ENCODE data around the gene PINLYP. TPM values are rescaled to one million over a fixed set of nuclear protein-coding genes. Genes with fewer than 3 reads are reported as not detected.

Gene PINLYP
- total and polyA plus RNA-seq, 2 donors (not counting 3 experiments of a cell fraction or from before 2014, with no cell fraction given) = 5.5 TPM

- Histone ChIP-seq H3K9ac (replicated peaks; ENCODE audit: extremely low read depth, insufficient read depth, low read length) (no peak overlapping the region), H3K36me3 (ENCODE audit: control insufficient read depth in 2 of 2, extremely low read depth in 1 of 2, insufficient read depth in 2 of 2, low read length in 2 of 2) (peaks cover 0 to 9% of the 10 kb centered on the region in 2 experiments), H3K4me3 (replicated peaks in 1 of 3; ENCODE audit: insufficient read depth in 1 of 3, low read depth in 1 of 3, low read length in 3 of 3) (no peak overlapping the region), H2AFZ (ENCODE audit: low read depth, low read length) (no peak overlapping the region), H4K20me1 (replicated peaks; ENCODE audit: control insufficient read depth, extremely low read depth, insufficient read depth, low read length) (no peaks in the 10 kb centered on the region), H3K9me3 (replicated peaks; ENCODE audit: control insufficient read depth, insufficient read depth, low read length) (no peaks in the 10 kb centered on the region), H3K9me1 (replicated peaks; ENCODE audit: control insufficient read depth, extremely low read depth, insufficient read depth, low read length) (no peaks in the 10 kb centered on the region), H3K4me1 (ENCODE audit: control insufficient read depth, extremely low read depth, insufficient read depth, low read length) (no peaks in the 10 kb centered on the region), H3K79me2 (ENCODE audit: control insufficient read depth, insufficient read depth, low read length) (no peaks in the 10 kb centered on the region), H3K27me3 (ENCODE audit: control insufficient read depth in 2 of 2, insufficient read depth in 2 of 2, low read length in 2 of 2) (no peaks in the 10 kb centered on the region), H3K27ac (ENCODE audit: insufficient read depth, low read depth, low read length) (no peak overlapping the region), H3K4me2 (ENCODE audit: insufficient read depth, low read length) (no peak overlapping the region)
- intact Hi-C loops (cut with micrococcal nuclease) = no loop called here
- no peak for TF ChIP-seq EZH2 (IDR thresholded peaks at IDR 0.05; ENCODE audit: borderline replicate concordance, low read depth, low read length, severe bottlenecking)
- no peak for TF ChIP-seq POLR2A (IDR thresholded peaks at IDR 0.05; ENCODE audit: low read depth, low read length)
- no peak for TF ChIP-seq POLR2AphosphoS5 (IDR thresholded peaks at IDR 0.05; ENCODE audit: insufficient read depth, low read depth, low read length)
- TF ChIP-seq CTCF (IDR thresholded peaks at IDR 0.05; ENCODE audit: extremely low read depth in 1 of 2, insufficient read depth in 1 of 2, low read depth in 1 of 2, low read length in 2 of 2) = no peak
- no peak for TF ChIP-seq JUN (IDR thresholded peaks at IDR 0.05; ENCODE audit: borderline replicate concordance, insufficient read depth, insufficient read length, low read depth)
- TF ChIP-seq GATA2 (IDR thresholded peaks at IDR 0.05; ENCODE audit: insufficient read depth, insufficient read length, low read depth, low read length) = no peak
- TF ChIP-seq, protein P1, sequence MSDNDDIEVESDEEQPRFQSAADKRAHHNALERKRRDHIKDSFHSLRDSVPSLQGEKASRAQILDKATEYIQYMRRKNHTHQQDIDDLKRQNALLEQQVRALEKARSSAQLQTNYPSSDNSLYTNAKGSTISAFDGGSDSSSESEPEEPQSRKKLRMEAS (IDR thresholded peaks at IDR 0.05; ENCODE audit: insufficient read depth, insufficient read length) = no peak
- no peak for TF ChIP-seq FOS (IDR thresholded peaks at IDR 0.05; ENCODE audit: borderline replicate concordance, insufficient read depth, low read length)
- TF ChIP-seq MYC (IDR thresholded peaks at IDR 0.05; ENCODE audit: low read depth, low read length) = no peak
- DNase-seq (ENCODE audit: low read depth, low spot score) = no peak
- POLR2A ChIA-PET = no interaction called here
- no peak for FAIRE-seq
- CTCF ChIA-PET = interaction anchor here (1.0 kb wide), 1 partner anchor 13 kb away, joined by 4 read pairs; the partner anchor contains the start of gene XRCC1
- dilution Hi-C loops (cut with MboI; ENCODE audit: extremely low pct_ligation_motif_present, low sequenced_read_pairs) = no loop called here
- BruUV-seq (replicated peaks) = no TSS peak
Measured at GRCh38 chr19:43562226-43562697, 13.3 kb upstream of the PINLYP start.

Measured in endothelial cell of umbilical vein (primary cell).